DOHH2 (cell line): Measurements from ENCODE around the gene FLG2.

Experiments
- CTCF ChIP-seq: fragments of 200-600 bp; sonication (generic); IDR thresholded peaks from one replicate; pipeline ENCODE4 v1.5.1; 2014; ENCODE audit warnings: antibody characterized with exemption, mild to moderate bottlenecking, low read depth, low read length; ENCODE audit not compliant: poor library complexity, severe bottlenecking
- EZH2phosphoT487 ChIP-seq: fragments of 200-600 bp; sonication (generic); IDR thresholded peaks from 2 replicates; pipeline ENCODE4 v1.6.1; 2017; ENCODE audit warnings: borderline replicate concordance, mild to moderate bottlenecking, antibody characterized with exemption, low read length, moderate library complexity, mixed read lengths

DNA sequence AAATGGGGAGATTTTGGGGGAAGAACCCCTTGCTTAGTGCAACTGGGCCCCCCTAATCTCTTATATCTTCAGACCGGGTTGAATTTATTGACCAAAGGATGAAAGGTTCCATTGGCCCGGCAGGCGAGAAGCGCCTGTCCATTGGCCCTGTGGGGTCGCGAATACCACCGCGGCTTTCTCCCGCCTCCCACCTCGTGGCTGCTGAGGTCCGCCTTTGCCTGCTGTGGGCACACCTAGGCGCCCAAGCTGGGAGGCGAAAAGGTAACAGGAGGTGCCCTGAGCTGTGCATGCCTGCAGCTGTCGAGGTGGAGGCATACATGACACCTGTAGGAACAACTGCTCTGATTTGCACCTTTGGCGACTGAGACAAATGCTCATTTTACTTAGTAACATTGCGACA, 21.1 kb upstream of the FLG2 start:
- TF ChIP-seq CTCF (no peak), EZH2phosphoT487 (no peak)
